HG02623 (cell line): ENCODE measurements around the gene LSR.
"Not testable (repeated sequence)": the region's sequence is repeated elsewhere in the genome, so short reads cannot be mapped to it uniquely, and the experiment has no call there.

Experiments
- ATAC-seq: cut with Tn5 transposase; IDR thresholded peaks from one replicate; pipeline ENCODE4 v1.9.1; 2021; ENCODE audit warnings: moderate library complexity; ENCODE audit not compliant: unreplicated experiment

Gene LSR

GRCh38 chr19:35284153-35285094, 35.6 kb downstream of the LSR start:
- no peak for ATAC-seq

- ATAC-seq: no peak
Observed at GRCh38 chr19:35285095-35285449, 36.3 kb downstream of the LSR start.

- not testable (repeated sequence) for ATAC-seq
Observed at GRCh38 chr19:35285465-35285864, 36.7 kb downstream of the LSR start.

GRCh38 chr19:35286101-35286500, 37.3 kb downstream of the LSR start:
- ATAC-seq: not testable (repeated sequence)

GRCh38 chr19:35287713-35288112, 38.9 kb downstream of the LSR start:
- no peak for ATAC-seq

DNA sequence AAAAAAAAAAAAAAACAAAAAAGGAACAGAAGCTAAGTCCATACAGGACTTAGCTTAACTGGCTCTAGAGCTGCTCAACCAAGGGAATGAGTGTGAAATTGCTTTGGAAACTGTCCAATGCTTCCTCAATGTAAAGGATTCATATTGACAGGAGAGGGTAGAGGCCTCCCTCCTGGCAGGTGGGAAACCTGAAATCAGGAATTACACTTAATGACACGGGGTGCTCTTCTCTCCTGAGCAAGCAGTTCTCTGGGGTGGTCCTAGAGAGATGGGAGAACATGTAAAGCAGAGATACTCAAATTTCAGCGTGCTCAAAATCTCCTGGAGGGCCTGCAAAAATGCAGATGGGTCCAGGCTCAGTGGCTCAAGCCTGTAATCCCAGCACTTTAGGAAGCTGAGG, 39.5 kb downstream of the LSR start:
- no peak for ATAC-seq

DNA sequence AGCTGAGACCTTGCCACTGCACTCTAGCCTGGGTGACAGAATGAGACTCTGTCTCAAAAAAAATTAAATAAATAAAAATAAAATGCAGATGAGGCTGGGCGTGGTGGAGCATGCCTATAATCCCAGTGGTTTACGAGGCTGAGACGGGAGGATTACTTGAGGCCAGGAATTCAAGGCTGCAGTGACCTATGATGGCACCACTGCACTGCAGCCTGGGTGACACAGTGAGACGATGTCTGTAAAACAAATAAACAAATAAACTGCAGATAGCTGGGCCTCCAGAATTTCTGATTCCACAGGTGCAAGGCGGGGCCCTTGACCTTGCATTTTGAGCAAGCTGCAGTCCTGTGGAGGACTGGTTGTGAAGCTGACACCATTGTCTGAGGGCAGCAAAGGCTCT, 40.1 kb downstream of the LSR start:
- no peak for ATAC-seq

DNA sequence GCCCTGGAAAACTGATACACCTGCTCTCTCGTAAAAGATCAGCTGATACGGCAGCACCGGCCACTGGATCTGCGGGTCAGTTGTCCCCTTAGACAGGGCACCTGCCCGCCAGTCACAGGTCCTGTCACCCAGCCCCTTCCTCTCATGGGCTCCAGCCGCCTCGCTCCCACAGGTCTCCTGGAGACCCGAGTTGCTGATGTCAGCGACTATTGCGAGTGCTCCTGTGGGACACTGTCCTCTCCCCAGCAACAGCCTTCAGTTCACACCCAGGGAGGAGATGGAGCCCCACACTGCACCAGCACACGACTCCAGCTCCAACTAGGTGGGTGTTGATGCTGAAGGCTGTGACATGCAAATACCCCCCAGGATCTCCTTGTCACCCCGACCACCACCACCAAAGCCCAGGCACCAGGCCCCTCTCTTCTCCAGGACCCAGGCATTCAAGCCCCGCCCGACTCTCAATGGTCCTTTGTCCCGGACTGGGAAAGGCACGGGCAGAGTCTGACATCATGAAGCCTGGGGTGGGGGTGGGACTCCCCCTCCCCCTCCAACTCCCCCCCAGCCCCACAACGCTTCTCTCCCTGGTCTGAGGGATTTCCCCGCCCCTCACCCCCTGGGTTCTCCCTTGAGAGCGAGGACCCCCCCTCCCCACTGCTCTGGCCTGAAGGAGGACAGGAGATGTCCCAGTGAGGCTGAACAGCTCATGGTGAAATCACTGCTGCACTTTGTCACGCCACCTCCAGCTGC, 41.8 kb downstream of the LSR start:
- ATAC-seq: no peak

- ATAC-seq: no peak
Observed at GRCh38 chr19:35291259-35291658, 42.5 kb downstream of the LSR start.

DNA sequence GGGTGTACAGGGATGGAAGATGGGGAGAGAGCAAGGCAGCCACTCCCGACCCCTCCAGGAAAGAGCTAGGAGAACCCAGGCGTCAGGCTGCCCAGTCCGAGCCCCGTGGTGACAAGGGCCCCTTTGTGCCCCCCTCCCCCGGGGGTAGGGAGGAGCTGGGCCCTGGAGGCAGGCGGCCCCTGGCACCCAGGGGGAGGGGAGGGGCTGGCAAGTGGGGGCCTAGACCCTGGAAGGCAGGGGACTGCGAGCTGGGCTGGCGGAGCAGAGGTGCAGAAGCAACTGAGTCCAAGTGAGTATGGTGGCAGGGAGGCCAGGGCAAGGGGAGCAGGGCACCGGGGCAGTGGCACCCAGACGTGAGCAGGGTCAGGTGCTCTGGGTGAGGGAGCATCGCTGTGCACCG, 43.1 kb downstream of the LSR start, which contains the start of gene MAG:
MAG (plus strand) TSS at position 246 of the 400 bp plus-strand sequence. CDS start 3,248 bp downstream, outside the sequence.
- ATAC-seq: no peak

DNA sequence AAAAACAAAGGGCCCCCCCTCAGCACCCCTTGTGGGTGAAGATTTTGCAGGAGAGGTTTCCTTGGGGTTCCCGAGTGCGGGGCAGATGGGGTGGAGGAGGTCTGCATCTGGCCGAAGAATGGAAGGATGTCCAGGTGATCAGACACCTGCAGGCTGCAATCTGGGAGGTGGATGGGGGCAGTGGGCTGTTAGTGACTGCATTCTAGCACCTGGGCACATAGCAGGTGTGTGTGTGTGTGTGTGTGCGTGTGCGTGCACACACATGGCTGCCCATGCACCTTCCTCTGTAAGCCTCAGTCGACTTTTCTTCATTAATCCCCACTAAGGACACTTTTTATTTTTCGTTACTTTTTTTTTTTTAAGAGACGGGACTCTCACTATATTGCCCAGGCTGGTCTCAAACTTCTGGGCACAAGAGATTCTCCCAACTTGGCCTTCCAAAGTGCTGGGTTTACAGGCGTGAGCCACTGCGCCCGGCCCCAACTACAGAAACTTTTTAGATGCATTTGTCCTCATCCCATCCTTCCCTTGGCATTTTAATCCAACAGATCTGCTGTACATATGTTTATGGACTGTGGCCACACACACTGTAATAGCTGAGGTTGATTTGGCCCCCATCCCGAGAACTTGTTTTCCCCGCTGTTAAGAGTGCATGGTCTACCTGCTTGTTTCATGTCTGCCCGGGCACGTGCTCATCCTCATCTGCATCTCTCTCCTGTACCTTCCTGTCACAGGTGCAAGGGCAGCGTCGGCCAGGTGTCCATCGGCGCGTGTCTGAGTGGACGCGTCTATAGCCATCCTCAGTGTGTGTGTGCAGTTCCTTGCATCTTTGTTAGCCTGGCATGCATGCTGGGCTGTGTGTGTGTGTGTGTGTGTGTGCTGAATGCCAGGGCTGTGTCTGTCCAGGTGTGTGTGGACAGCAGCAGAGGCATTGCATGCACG, 43.9 kb downstream of the LSR start:
- no peak for ATAC-seq

DNA sequence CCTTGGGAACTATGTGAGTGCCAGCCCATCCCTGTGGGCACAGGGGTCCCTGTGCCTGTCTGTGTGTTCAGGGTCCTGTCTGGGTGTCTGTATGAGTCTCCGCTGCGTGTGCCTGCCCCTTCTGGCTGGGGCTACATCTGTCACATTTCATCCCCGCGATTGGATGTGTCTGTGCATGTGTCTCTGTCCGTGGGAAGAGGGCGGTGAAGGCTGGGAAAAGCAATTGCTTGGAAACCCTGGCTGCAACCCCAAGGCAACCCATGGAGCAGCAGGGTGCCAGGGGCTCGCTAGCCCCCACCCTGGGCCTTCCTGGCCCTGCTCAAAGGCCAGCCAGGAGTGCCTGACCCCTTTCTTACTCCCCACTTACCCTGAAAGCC, 44.5 kb downstream of the LSR start:
- no peak for ATAC-seq

- no peak for ATAC-seq
Observed at GRCh38 chr19:35293808-35294207, 45.0 kb downstream of the LSR start.

DNA sequence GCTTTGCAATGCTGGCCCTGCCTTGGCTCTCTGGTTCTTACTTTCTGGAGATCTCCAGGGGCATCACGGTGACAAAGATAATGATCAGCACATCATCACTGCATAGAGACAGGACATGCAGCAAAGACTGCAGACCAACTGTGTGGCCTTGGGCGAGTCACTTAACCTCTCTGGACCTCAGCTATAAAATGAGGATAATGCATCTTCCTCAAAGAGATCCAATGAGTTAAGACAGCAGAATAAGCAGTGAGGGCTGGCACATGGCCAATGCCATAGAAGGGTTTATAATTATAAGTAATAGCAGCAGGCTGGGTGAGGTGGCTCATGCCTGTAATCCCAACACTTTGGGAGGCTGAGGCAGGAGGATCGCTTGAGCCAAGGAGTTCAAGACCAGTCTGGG, 45.5 kb downstream of the LSR start:
- ATAC-seq: no peak

- no peak for ATAC-seq
Observed at GRCh38 chr19:35294859-35295791, 46.3 kb downstream of the LSR start.

GRCh38 chr19:35295792-35296462, 47.1 kb downstream of the LSR start:
- no peak for ATAC-seq

GRCh38 chr19:35296644-35297514, 48.1 kb downstream of the LSR start:
- ATAC-seq: no peak

GRCh38 chr19:35297515-35297848, 48.7 kb downstream of the LSR start:
- ATAC-seq: no peak

DNA sequence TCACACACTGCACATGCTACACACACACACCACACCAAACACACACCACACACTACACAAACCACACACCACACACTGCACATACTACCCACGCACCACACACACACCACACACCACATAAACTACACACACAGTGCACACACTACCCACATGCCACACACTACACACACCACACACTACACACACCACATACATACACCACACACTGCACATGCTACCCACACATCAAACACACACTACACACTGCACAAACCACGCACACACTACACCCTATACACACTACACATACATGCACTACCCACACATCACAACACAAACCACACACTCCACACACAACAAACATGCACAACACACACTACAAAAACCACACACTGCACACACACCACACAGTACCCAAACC, 49.1 kb downstream of the LSR start:
- ATAC-seq: no peak
